Fibroblast of skin of right quadriceps (primary cell): Measurements from ENCODE around the gene MGAT5B.

Experiments used
- DNase-seq: peaks from one replicate; pipeline ENCODE4 v3.0.0-alpha.2; 2013

The MGAT5B gene

DNA sequence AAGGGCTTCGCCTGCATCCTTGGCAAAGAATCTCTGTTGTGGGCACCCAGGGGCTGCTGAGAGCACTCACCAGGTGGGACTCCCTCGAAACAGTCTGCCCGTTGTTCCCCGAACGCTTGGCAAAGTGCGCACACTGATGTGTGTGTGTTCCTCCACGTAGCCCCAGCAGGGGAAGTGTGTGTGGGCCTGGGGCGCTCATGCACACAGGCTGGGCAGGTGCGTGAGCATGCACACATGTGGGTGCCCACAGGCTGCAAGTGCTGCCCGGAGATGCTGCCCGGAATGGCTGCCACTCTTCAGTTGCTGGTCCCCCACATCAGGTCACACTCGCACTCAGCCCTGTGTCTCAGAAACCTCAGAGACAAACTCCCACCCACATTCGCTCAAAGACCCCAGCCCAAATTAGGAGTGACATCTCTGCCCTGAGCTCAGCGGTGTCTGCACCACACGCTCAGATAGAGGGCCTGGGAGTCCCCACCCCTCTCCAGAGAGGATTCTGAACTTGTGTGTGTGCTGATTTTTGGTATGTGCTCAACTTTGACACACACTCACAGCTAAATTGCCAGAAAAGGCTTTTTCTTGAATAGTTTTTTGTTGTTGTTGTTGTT is 119.4 kb downstream of the MGAT5B start:
- DNase-seq: no peak

GRCh38 chr17:76988796-76989195 is 120.6 kb downstream of the MGAT5B start:
- no peak for DNase-seq

GRCh38 chr17:76989519-76989918 is 121.3 kb downstream of the MGAT5B start:
- no peak for DNase-seq

DNA sequence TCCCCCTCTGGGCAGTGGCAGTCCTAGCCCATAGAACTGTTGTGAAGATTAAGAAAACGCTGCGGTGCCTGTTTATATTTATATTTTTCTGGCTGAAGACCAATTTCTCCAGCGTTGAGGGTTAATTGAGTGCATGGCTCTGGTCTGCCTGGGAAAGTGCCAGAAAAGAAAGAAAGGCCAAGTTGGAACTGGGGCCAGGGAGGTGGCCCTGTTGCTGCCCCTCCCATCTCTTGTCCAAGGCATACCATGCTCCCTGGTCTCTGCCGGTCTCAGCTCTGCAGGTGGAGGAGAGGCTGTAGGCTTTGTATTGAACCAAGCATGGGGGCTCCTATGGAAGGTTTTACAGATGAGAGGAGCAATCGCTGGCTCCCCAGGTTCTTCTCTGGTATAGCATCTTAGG is 124.7 kb downstream of the MGAT5B start:
- DNase-seq: no peak

DNA sequence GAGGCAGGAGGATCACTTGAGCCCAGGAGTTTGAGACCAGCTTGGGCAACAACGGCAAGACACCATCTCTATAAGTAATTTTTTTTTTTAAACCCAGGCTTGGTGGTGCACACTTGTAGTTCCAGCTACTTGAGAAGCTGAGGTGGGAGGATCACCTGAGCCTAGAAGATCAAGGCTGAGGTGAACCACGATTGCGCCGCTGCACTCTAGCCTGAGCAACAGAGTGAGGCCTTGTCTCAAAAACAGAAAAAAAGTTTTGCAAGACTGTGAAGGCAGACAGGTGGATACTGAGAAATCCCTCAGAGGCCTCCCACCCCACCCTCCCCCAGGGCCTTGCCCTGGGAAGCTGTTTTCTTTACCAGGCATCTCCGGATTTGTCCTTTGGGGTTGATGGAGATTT is 125.4 kb downstream of the MGAT5B start:
- no peak for DNase-seq

DNA sequence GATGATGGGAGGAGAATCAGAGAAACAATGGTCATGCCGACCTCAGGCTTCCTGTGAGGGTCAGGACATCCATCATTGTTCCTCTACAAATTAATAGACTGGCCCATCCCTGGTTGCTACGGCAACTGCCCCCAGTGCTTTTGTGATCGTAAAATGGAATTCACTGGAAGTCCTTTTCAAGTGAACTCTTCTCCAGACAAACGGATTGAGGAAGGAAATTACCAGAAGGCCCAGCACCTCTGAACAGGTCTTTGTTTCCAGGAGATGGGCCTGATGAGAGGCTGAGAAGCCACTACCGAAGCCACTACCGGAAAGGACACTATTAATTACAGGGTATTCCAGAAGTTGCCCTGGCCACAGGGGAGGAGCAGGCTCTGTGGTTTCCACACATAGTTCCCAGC is 126.0 kb downstream of the MGAT5B start:
- no peak for DNase-seq

DNA sequence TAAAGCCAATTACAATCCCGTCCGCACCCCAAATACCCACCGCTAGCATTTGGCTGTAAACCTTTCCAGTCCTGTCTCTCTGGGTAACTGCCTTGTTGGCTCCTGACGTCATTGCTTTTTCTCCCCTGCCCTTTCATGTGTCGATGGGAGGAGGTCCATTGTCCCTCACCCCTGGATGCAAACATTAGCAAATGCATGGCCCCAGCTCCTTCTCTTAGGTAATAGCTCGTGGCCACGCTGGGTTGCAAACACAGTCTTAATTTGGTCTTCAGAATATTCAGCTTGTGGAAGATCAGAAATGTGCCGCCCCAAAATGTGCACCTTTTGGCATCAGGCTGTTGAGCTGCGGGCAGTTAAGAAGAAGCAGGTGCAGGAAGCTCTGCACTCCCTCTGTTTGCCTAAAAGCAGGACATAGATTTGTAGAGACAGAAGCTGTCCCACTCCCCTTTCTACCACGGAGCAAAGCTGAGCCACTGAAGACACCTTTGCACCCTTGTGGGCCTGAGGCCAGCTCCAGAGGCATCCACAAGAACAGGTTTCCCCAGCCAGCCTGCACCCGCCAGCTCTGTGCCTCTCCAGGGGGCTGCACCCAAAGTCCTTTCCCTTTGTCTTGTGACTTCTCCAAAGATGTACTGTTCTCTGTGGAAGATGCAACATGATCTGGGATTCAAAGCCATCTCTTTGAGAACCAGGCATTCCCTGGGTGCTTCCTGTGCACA is 127.3 kb downstream of the MGAT5B start:
- no peak for DNase-seq

DNA sequence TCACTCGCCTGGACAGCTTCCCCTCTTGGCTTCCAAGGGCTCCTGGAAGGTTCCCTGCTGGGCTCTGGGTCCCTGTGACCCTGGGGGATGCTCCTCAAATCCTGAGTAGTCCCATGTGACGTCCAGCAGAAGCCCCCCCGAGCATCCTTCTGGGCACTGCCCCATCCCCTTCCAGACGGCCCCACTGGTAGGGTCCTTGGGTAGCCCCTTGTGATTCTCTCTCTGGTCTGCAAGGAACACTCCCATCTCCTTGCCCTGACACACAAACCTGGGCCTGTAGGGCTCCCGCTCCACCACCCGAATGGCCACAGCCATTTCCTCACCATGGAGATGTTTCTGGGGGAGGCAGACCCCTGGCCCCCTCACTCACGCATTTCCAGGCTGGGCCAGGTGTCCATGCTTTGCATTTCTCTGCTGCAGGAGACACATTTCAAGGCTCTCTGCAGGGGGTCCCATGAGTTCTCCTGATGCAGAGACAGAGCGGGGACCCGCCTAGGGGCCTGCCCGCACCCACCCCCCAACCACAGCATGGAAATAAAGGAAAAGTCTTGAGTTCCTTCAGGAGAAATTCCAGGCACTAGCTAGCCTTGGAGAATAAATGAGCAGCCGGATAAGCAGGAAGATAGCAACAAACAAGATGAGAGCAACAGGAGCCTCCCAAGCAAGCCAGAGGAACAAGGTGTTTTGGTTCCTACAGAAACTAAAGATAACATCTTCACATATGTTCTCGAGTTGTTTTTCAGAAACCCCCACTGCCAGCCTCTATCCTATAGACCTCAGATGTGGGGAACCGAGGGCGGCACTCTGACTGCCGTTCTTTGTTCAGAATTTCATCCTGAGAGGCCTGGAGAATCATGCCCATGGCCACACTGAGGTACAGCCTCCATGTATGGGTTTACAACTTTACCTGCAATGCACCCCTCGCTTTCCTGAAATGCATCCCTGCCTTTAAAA is 128.8 kb downstream of the MGAT5B start:
- DNase-seq: no peak

DNA sequence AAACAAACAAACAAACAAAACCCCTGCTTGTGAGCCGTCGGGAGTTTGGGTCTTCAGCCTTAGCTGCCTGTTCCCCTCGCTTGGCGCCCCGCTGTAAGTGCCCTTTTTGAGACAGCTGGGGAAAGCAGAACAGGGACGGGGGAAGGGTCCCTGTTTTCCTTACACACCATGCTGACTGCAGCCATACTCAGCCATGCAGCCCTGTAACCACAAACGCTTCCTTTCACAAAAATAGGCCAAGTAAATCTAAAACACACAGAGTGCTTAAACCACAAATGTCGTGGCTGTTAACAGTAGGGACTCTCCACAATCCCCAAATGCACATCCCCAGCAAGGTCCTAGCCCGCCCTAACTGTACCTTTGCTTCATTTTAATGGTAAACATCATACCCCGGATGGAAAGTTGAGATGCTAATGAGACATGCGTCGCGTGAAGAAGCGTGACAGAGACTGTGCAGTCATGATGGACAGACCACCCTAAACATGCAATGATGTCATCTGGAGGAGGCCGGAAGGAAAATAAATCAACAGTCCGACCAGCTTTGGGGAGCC is 129.9 kb downstream of the MGAT5B start:
- peak; percentile 17 for DNase-seq

- no peak for DNase-seq
These were observed 130.6 kb downstream of the MGAT5B start for GRCh38 chr17:76998839-76999238.
